Endothelial cell of umbilical vein (primary cell): ENCODE data around the gene A3GALT2.

ENCODE experiments used
- CTCF ChIP-seq, 2 donors: IDR thresholded peaks; 1 replicate in 1 of 2; 2 replicates in 1 of 2; pipeline ENCODE4 v1.5.1; 2011; ENCODE audit warnings: low read length in 2 of 2, mild to moderate bottlenecking in 2 of 2, moderate library complexity in 2 of 2, control low read depth in 1 of 2, inconsistent platforms in 1 of 2, low read depth in 1 of 2; ENCODE audit not compliant: insufficient read depth in 1 of 2; ENCODE audit errors: extremely low read depth in 1 of 2
- EZH2 ChIP-seq: IDR thresholded peaks from 2 replicates; pipeline ENCODE4 v1.6.1; 2012; ENCODE audit warnings: borderline replicate concordance, low read depth, mild to moderate bottlenecking, moderate library complexity, low read length, inconsistent platforms; ENCODE audit not compliant: severe bottlenecking
- POLR2A ChIP-seq: IDR thresholded peaks from 2 replicates; pipeline ENCODE4 v1.6.1; 2012; ENCODE audit warnings: low read depth, mild to moderate bottlenecking, control low read depth, low read length
- POLR2AphosphoS5 ChIP-seq: IDR thresholded peaks from 2 replicates; pipeline ENCODE4 v1.6.1; 2012; ENCODE audit warnings: low read depth, mild to moderate bottlenecking, control low read depth, low read length, moderate library complexity; ENCODE audit not compliant: insufficient read depth

GRCh38 chr1:33314416-33314815 is 6.5 kb downstream of the A3GALT2 start:
- TF ChIP-seq CTCF (IDR thresholded peaks at IDR 0.05; ENCODE audit: extremely low read depth in 1 of 2, insufficient read depth in 1 of 2, low read depth in 1 of 2, low read length in 2 of 2), result no peak
- TF ChIP-seq POLR2AphosphoS5, result no peak
- TF ChIP-seq POLR2A, result no peak
- TF ChIP-seq EZH2, result no peak
